GM10248 (cell line): ENCODE results near the gene TMEM45A.

Experiments used
- CTCF ChIA-PET: fragments of 300-600 bp; sonication (Branson Sonifier 250); formaldehyde crosslinking; extraction: SDS; loops from one replicate; lab custom pipeline; 2021; ENCODE audit warnings: antibody characterized with exemption; lab: Yijun Ruan, JAX
- POLR2A ChIA-PET: fragments of 350-650 bp; sonication (Branson Sonifier 250); formaldehyde crosslinking; extraction: SDS; loops from one replicate; lab custom pipeline; 2020; ENCODE audit warnings: antibody characterized with exemption; lab: Yijun Ruan, JAX
- DNase-seq: peaks from one replicate; pipeline ENCODE4 v3.0.0; 2012; ENCODE audit errors: extremely low spot score
- CTCF ChIP-seq: IDR thresholded peaks from 2 replicates; pipeline ENCODE4 v1.5.1; 2012; ENCODE audit warnings: mild to moderate bottlenecking, low read depth; ENCODE audit errors: extremely low read depth, missing control alignments, control extremely low read depth

The TMEM45A gene

GRCh38 chr3:100517276-100517675, 24.9 kb downstream of the TMEM45A start:
- ChIA-PET CTCF (interaction anchor here (0.6 kb wide), 1 partner anchor 55 kb away, joined by 3 read pairs; no protein-coding TSS in a partner anchor), POLR2A (no interaction called here)
- TF ChIP-seq CTCF = no peak
- DNase-seq = no peak

GRCh38 chr3:100518244-100518643, 25.8 kb downstream of the TMEM45A start:
- DNase-seq = no peak
- TF ChIP-seq CTCF = no peak
- CTCF ChIA-PET = no interaction called here
- POLR2A ChIA-PET = no interaction called here

GRCh38 chr3:100518983-100519382, 26.6 kb downstream of the TMEM45A start:
- no peak for TF ChIP-seq CTCF
- POLR2A ChIA-PET = no interaction called here
- DNase-seq = no peak
- CTCF ChIA-PET = interaction anchor here (1.6 kb wide), 1 partner anchor 56 kb away, joined by 6 read pairs; no protein-coding TSS in a partner anchor

- POLR2A ChIA-PET = no interaction called here
- TF ChIP-seq CTCF = no peak
- no peak for DNase-seq
- CTCF ChIA-PET = interaction anchor here (1.0 to 1.4 kb wide), 5 partner anchors 10 to 82 kb away, joined by 3 to 5 read pairs (median 3); no protein-coding TSS in a partner anchor
Measured at GRCh38 chr3:100521439-100521845, 29.0 kb downstream of the TMEM45A start.

GRCh38 chr3:100522125-100522524, 29.7 kb downstream of the TMEM45A start:
- ChIA-PET POLR2A (no interaction called here), CTCF (interaction anchor here (0.6 to 1.2 kb wide), 2 partner anchors 16 to 59 kb away, joined by 3 to 4 read pairs; no protein-coding TSS in a partner anchor)
- TF ChIP-seq CTCF = no peak
- no peak for DNase-seq

- ChIA-PET CTCF (interaction anchor here (0.8 kb wide), 1 partner anchor 9 kb away, joined by 4 read pairs; no protein-coding TSS in a partner anchor), POLR2A (no interaction called here)
- no peak for DNase-seq
- TF ChIP-seq CTCF = no peak
Measured at GRCh38 chr3:100523050-100523760, 30.8 kb downstream of the TMEM45A start.
